OCI-LY1 (cell line): Measurements from ENCODE around the gene KATNAL2.

ENCODE experiments used
- H2AFZ ChIP-seq: fragments of 200-600 bp; sonication (generic), shearing (Covaris generic); 2 replicates; pipeline ENCODE4 v1.6.0; 2014; ENCODE audit warnings: antibody characterized with exemption, mild to moderate bottlenecking, low read length
- H3F3A ChIP-seq: fragments of 200-600 bp; sonication (generic), shearing (Covaris generic); 2 replicates; pipeline ENCODE4 v1.6.0; 2014; ENCODE audit warnings: mild to moderate bottlenecking, antibody characterized with exemption, low read length, moderate library complexity; ENCODE audit not compliant: insufficient read depth
- H3K27ac ChIP-seq: fragments of 200-600 bp; sonication (generic); 2 replicates; pipeline ENCODE4 v1.5.1; 2014; ENCODE audit warnings: low read length, mixed run types, mild to moderate bottlenecking, low read depth; ENCODE audit not compliant: poor library complexity, severe bottlenecking
- H3K27me3 ChIP-seq: fragments of 200-600 bp; sonication (generic); 2 replicates; pipeline ENCODE4 v1.6.0; 2014; ENCODE audit warnings: antibody characterized with exemption, mild to moderate bottlenecking, low read length, moderate library complexity; ENCODE audit not compliant: insufficient read depth
- H3K36me3 ChIP-seq: fragments of 200-600 bp; sonication (generic); 2 replicates; pipeline ENCODE4 v1.6.1; 2014; ENCODE audit warnings: mild to moderate bottlenecking, antibody characterized with exemption, low read length, moderate library complexity, mixed read lengths; ENCODE audit not compliant: insufficient read depth
- H3K4me1 ChIP-seq: fragments of 200-600 bp; sonication (generic); 2 replicates; pipeline ENCODE4 v1.5.1; 2014; ENCODE audit warnings: mild to moderate bottlenecking, low read length, moderate library complexity; ENCODE audit not compliant: insufficient read depth, severe bottlenecking
- H3K4me2 ChIP-seq: fragments of 200-600 bp; sonication (generic), shearing (Covaris generic); 2 replicates; pipeline ENCODE4 v1.6.1; 2014; ENCODE audit warnings: low read length
- H3K4me3 ChIP-seq: fragments of 200-600 bp; sonication (generic); 2 replicates; pipeline ENCODE4 v1.5.1; 2014; ENCODE audit warnings: low read length, low read depth, mild to moderate bottlenecking, mixed read lengths; ENCODE audit not compliant: poor library complexity, severe bottlenecking
- H3K79me2 ChIP-seq: fragments of 200-600 bp; shearing (Covaris generic); 2 replicates; pipeline ENCODE4 v1.6.1; 2016; ENCODE audit warnings: mixed run types, low read length, mixed read lengths; ENCODE audit not compliant: insufficient read depth
- H3K9ac ChIP-seq: fragments of 200-600 bp; sonication (generic), shearing (Covaris generic); 2 replicates; pipeline ENCODE4 v1.6.1; 2014; ENCODE audit warnings: mild to moderate bottlenecking, low read length, mixed read lengths
- H3K9me2 ChIP-seq: fragments of 200-600 bp; sonication (generic), shearing (Covaris generic); 2 replicates; pipeline ENCODE4 v1.6.1; 2014; ENCODE audit warnings: low read depth, mild to moderate bottlenecking, low read length, mixed read lengths
- H3K9me3 ChIP-seq: fragments of 200-600 bp; shearing (Covaris generic); 2 replicates; pipeline ENCODE4 v1.6.1; 2014; ENCODE audit warnings: low read length, mixed read lengths
- H4K20me1 ChIP-seq: fragments of 200-600 bp; sonication (generic), shearing (Covaris generic); 2 replicates; pipeline ENCODE4 v1.6.0; 2016; ENCODE audit warnings: mild to moderate bottlenecking, low read length; ENCODE audit not compliant: insufficient read depth
- CTCF ChIP-seq: fragments of 200-600 bp; sonication (generic), shearing (Covaris generic); IDR thresholded peaks from 2 replicates; pipeline ENCODE4 v1.5.1; 2017; ENCODE audit warnings: mild to moderate bottlenecking, antibody characterized with exemption, low read length, moderate library complexity, mixed read lengths
- EZH2 ChIP-seq: fragments of 200-600 bp; sonication (generic), shearing (Covaris generic); IDR thresholded peaks from 2 replicates; pipeline ENCODE4 v1.8.0; 2017; ENCODE audit warnings: borderline replicate concordance, mixed run types, mild to moderate bottlenecking, antibody characterized with exemption, low read length, moderate library complexity, mixed read lengths

Gene KATNAL2

GRCh38 chr18:47108373-47108772, 191.0 kb downstream of the KATNAL2 start:
- Histone ChIP-seq H3K9me2 (no peaks in the 10 kb centered on the region), H3F3A (no peaks in the 10 kb centered on the region), H3K4me2 (no peak overlapping the region), H3K27ac (no peak overlapping the region), H3K9ac (no peak overlapping the region), H3K9me3 (no peaks in the 10 kb centered on the region), H3K36me3 (peaks cover 45% of the 10 kb centered on the region), H3K79me2 (no peaks in the 10 kb centered on the region), H4K20me1 (no peaks in the 10 kb centered on the region), H3K4me1 (no peaks in the 10 kb centered on the region), H2AFZ (no peak overlapping the region), H3K27me3 (no peaks in the 10 kb centered on the region), H3K4me3 (no peak overlapping the region)
- TF ChIP-seq EZH2, result no peak
- TF ChIP-seq CTCF, result no peak

- Histone ChIP-seq H3K9me3 (no peaks in the 10 kb centered on the region), H2AFZ (no peak overlapping the region), H3K27me3 (no peaks in the 10 kb centered on the region), H3K4me2 (no peak overlapping the region), H3K9me2 (no peaks in the 10 kb centered on the region), H3K4me3 (no peak overlapping the region), H3F3A (no peaks in the 10 kb centered on the region), H3K27ac (no peak overlapping the region), H3K9ac (no peak overlapping the region), H3K36me3 (peaks cover 48% of the 10 kb centered on the region), H3K79me2 (no peaks in the 10 kb centered on the region), H4K20me1 (no peaks in the 10 kb centered on the region), H3K4me1 (no peaks in the 10 kb centered on the region)
- no peak for TF ChIP-seq EZH2
Observed at GRCh38 chr18:47108998-47109405, 191.6 kb downstream of the KATNAL2 start.

- H4K20me1 ChIP-seq, result no peaks in the 10 kb centered on the region
Observed at GRCh38 chr18:47109720-47110119, 192.3 kb downstream of the KATNAL2 start.

More at GRCh38 chr18:47109720-47110119, 192.3 kb downstream of the KATNAL2 start:
- Histone ChIP-seq H3F3A (no peaks in the 10 kb centered on the region), H3K9me2 (no peaks in the 10 kb centered on the region), H3K9me3 (no peaks in the 10 kb centered on the region), H3K27me3 (no peaks in the 10 kb centered on the region), H2AFZ (no peak overlapping the region), H3K9ac (no peak overlapping the region), H3K4me3 (no peak overlapping the region), H3K4me2 (no peak overlapping the region), H3K27ac (no peak overlapping the region), H3K79me2 (no peaks in the 10 kb centered on the region), H3K36me3 (peaks cover 42% of the 10 kb centered on the region), H3K4me1 (no peaks in the 10 kb centered on the region)
- TF ChIP-seq CTCF (no peak), EZH2 (no peak)
